Fibroblast of lung (primary cell): Measurements from ENCODE around the gene PROK1. TPM values are rescaled to one million over a fixed set of nuclear protein-coding genes. Genes with fewer than 3 reads are reported as not detected.

Experiments
- DNase-seq, 2 donors: peaks; one replicate each; pipeline versions ENCODE4 v3.0.0 to v3.0.0-alpha.2; 2010; ENCODE audit warnings: low read depth in 2 of 2
- H2AFZ ChIP-seq: 2 replicates; pipeline ENCODE4 v1.5.1; 2012; ENCODE audit warnings: low read length, control low read depth, inconsistent platforms
- H3K27ac ChIP-seq: 2 replicates; pipeline ENCODE4 v1.5.1; 2011; ENCODE audit warnings: low read length, control low read depth; ENCODE audit not compliant: insufficient read depth
- H3K27me3 ChIP-seq: 2 replicates; pipeline ENCODE4 v1.5.1; 2011; ENCODE audit warnings: mild to moderate bottlenecking, low read length; ENCODE audit not compliant: control insufficient read depth, insufficient read depth
- H3K36me3 ChIP-seq: 2 replicates; pipeline ENCODE4 v1.5.1; 2011; ENCODE audit warnings: low read length; ENCODE audit not compliant: control insufficient read depth, insufficient read depth
- H3K4me1 ChIP-seq: 2 replicates; pipeline ENCODE4 v1.5.1; 2011; ENCODE audit warnings: low read length; ENCODE audit not compliant: control insufficient read depth, insufficient read depth; ENCODE audit errors: extremely low read depth
- H3K4me2 ChIP-seq: 2 replicates; pipeline ENCODE4 v1.5.1; 2011; ENCODE audit warnings: low read length, control low read depth; ENCODE audit not compliant: insufficient read depth; ENCODE audit errors: extremely low read depth
- H3K4me3 ChIP-seq, 4 experiments: fragments of 200-600 bp in 1 of 4; sonication (generic) in 1 of 4; replicated peaks in 1 of 4; 2 replicates each; pipeline ENCODE4 v1.5.1; 2011 to 2016; ENCODE audit warnings: low read length in 4 of 4, low read depth in 3 of 4, mild to moderate bottlenecking in 3 of 4, control low read depth in 2 of 4, inconsistent platforms in 1 of 4, mixed read lengths in 1 of 4; ENCODE audit not compliant: insufficient read depth in 1 of 4; ENCODE audit errors: control extremely low read depth in 1 of 4
- H3K79me2 ChIP-seq: 2 replicates; pipeline ENCODE4 v1.5.1; 2012; ENCODE audit warnings: mild to moderate bottlenecking, low read length, inconsistent platforms; ENCODE audit not compliant: control insufficient read depth, insufficient read depth
- H3K9ac ChIP-seq: 2 replicates; pipeline ENCODE4 v1.5.1; 2011; ENCODE audit warnings: mild to moderate bottlenecking, low read length, control low read depth; ENCODE audit not compliant: insufficient read depth
- H3K9me3 ChIP-seq: 2 replicates; pipeline ENCODE4 v1.5.1; 2012; ENCODE audit warnings: low read depth, low read length; ENCODE audit not compliant: control insufficient read depth, insufficient read depth
- H4K20me1 ChIP-seq: 2 replicates; pipeline ENCODE4 v1.5.1; 2011; ENCODE audit warnings: low read length; ENCODE audit not compliant: control insufficient read depth, insufficient read depth; ENCODE audit errors: extremely low read depth
- EZH2 ChIP-seq: IDR thresholded peaks from 2 replicates; pipeline ENCODE4 v1.5.1; 2012; ENCODE audit warnings: low read length, control low read depth, mild to moderate bottlenecking; ENCODE audit errors: missing control alignments
- polyA plus RNA-seq, 2 donors: library from polyadenylated mRNA; depleted of rRNA in 1 of 2; stranded (reverse) in 1 of 2; unstranded in 1 of 2; fragments of >200 nt; gene quantifications; 2 replicates each; pipeline ENCODE4 v1.2.1, GENCODE V29; 2011 to 2012; ENCODE audit warnings: missing spikeins in 1 of 2
- total RNA-seq: library from RNA; depleted of rRNA; stranded (reverse); fragments of >200 nt; gene quantifications from 2 replicates; pipeline ENCODE4 v1.2.1, GENCODE V29; 2014
- TF ChIP-seq, protein P1 (sequence below), 2 donors: IDR thresholded peaks in 1 of 2; conservative IDR thresholded peaks in 1 of 2; 1 replicate in 1 of 2; 2 replicates in 1 of 2; pipeline ENCODE4 v1.5.1; 2011 to 2012; ENCODE audit warnings: low read length in 2 of 2, control low read depth in 1 of 2, inconsistent platforms in 1 of 2, low read depth in 1 of 2, mild to moderate bottlenecking in 1 of 2

PROK1 gene
- total and polyA plus RNA-seq, 2 donors (not counting 1 experiment from before 2014, with no cell fraction given) = not detected

GRCh38 chr1:110494036-110494435, 43.1 kb downstream of the PROK1 start:
- Histone ChIP-seq H2AFZ (no peak overlapping the region), H3K9me3 (no peaks in the 10 kb centered on the region), H3K27ac (no peak overlapping the region), H3K79me2 (no peaks in the 10 kb centered on the region), H3K9ac (no peak overlapping the region), H3K4me2 (no peak overlapping the region), H3K27me3 (peaks cover 8% of the 10 kb centered on the region), H3K36me3 (no peaks in the 10 kb centered on the region), H3K4me1 (no peaks in the 10 kb centered on the region), H3K4me3 (no peak overlapping the region), H4K20me1 (no peaks in the 10 kb centered on the region)
- no peak for DNase-seq
- TF ChIP-seq, protein P1, sequence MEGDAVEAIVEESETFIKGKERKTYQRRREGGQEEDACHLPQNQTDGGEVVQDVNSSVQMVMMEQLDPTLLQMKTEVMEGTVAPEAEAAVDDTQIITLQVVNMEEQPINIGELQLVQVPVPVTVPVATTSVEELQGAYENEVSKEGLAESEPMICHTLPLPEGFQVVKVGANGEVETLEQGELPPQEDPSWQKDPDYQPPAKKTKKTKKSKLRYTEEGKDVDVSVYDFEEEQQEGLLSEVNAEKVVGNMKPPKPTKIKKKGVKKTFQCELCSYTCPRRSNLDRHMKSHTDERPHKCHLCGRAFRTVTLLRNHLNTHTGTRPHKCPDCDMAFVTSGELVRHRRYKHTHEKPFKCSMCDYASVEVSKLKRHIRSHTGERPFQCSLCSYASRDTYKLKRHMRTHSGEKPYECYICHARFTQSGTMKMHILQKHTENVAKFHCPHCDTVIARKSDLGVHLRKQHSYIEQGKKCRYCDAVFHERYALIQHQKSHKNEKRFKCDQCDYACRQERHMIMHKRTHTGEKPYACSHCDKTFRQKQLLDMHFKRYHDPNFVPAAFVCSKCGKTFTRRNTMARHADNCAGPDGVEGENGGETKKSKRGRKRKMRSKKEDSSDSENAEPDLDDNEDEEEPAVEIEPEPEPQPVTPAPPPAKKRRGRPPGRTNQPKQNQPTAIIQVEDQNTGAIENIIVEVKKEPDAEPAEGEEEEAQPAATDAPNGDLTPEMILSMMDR (conservative IDR thresholded peaks at IDR 0.05 in 1 of 2, IDR thresholded peaks at IDR 0.05 in 1 of 2; ENCODE audit: low read depth in 1 of 2, low read length in 2 of 2) = no peak
- no peak for TF ChIP-seq EZH2

- TF ChIP-seq, protein P1 (conservative IDR thresholded peaks at IDR 0.05 in 1 of 2, IDR thresholded peaks at IDR 0.05 in 1 of 2; ENCODE audit: low read depth in 1 of 2, low read length in 2 of 2) = no peak
- no peak for TF ChIP-seq EZH2
- no peak for DNase-seq
- no peaks in the 10 kb centered on the region for H3K4me1 ChIP-seq
Measured at GRCh38 chr1:110494522-110495406, 43.8 kb downstream of the PROK1 start.

DNA sequence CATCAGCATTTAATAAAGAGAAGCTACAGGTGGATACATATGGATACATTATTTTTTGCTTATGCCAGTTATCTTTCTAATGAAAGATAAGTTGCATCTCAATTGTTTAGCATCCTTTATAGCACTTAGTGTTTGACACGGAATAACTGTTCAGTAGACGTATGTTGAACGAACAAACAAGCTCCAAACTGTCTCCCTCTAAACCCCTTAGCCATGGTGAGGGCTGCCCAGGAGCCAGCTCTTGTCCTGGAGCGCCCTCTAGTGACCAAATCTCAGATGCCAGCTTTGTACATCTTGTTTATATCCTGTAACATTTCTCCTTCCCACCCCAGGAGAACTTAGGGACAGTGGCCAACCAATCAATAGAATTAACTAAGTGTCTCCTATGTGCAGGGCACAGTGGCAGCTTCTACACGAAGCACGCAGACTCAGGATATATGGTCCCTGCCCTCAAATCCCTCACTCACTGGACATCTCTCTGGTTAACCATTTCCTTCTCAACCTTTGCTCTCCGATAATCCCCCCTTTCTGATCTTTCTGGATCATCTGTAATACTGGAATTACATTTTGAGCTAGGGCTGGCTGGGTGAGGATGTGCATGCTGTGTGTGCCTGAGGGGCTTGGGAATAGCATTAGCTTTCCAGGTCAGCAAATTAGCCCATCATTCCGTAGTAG, 45.1 kb downstream of the PROK1 start:
- Histone ChIP-seq H3K4me2 (no peak overlapping the region), H2AFZ (no peak overlapping the region), H3K27me3 (peaks cover 8% of the 10 kb centered on the region), H3K36me3 (no peaks in the 10 kb centered on the region), H4K20me1 (no peaks in the 10 kb centered on the region), H3K79me2 (no peaks in the 10 kb centered on the region), H3K4me1 (no peaks in the 10 kb centered on the region), H3K4me3 (no peak overlapping the region), H3K27ac (no peak overlapping the region), H3K9me3 (no peaks in the 10 kb centered on the region), H3K9ac (no peak overlapping the region)
- DNase-seq = peak; percentile 51 to 74
- TF ChIP-seq, protein P1 (conservative IDR thresholded peaks at IDR 0.05 in 1 of 2, IDR thresholded peaks at IDR 0.05 in 1 of 2; ENCODE audit: low read depth in 1 of 2, low read length in 2 of 2) = peak; percentile 89 to 98
- no peak for TF ChIP-seq EZH2

More at GRCh38 chr1:110494522-110495406, 43.8 kb downstream of the PROK1 start:
- no peak overlapping the region for H3K4me3 ChIP-seq
- H3K79me2 ChIP-seq = no peaks in the 10 kb centered on the region
- H3K27me3 ChIP-seq = peaks cover 8% of the 10 kb centered on the region
- no peak overlapping the region for H3K27ac ChIP-seq
- H3K9ac ChIP-seq = no peak overlapping the region
- H2AFZ ChIP-seq = no peak overlapping the region
- no peaks in the 10 kb centered on the region for H3K9me3 ChIP-seq
- H3K36me3 ChIP-seq = no peaks in the 10 kb centered on the region
- H4K20me1 ChIP-seq = no peaks in the 10 kb centered on the region
- H3K4me2 ChIP-seq = no peak overlapping the region
